HG03457 (cell line): ENCODE data around the gene RPS15.
"Not testable (repeated sequence)": the region's sequence is repeated elsewhere in the genome, so short reads cannot be mapped to it uniquely, and the experiment has no call there.

Experiments
- ATAC-seq: cut with Tn5 transposase; IDR thresholded peaks from one replicate; pipeline ENCODE4 v1.9.1; 2021; ENCODE audit warnings: moderate number of reproducible peaks; ENCODE audit not compliant: unreplicated experiment

The RPS15 gene

GRCh38 chr19:1433119-1434039, 4.8 kb upstream of the RPS15 start:
- ATAC-seq = no peak

GRCh38 chr19:1434040-1434366, 4.2 kb upstream of the RPS15 start:
- ATAC-seq = no peak

- ATAC-seq = no peak
Observed at GRCh38 chr19:1434577-1435060, 3.6 kb upstream of the RPS15 start.

- no peak for ATAC-seq
Observed at GRCh38 chr19:1435378-1435989, 2.7 kb upstream of the RPS15 start.

- ATAC-seq = no peak
Observed at GRCh38 chr19:1437609-1438008, 587 bp upstream of the RPS15 start.

- ATAC-seq = no peak
Observed at GRCh38 chr19:1438933-1439354, 748 bp downstream of the RPS15 start.

- not testable (repeated sequence) for ATAC-seq
Observed at GRCh38 chr19:1439525-1440417, 1.6 kb downstream of the RPS15 start.

GRCh38 chr19:1440418-1440801, 2.2 kb downstream of the RPS15 start:
- ATAC-seq = no peak

GRCh38 chr19:1441022-1441426, 2.8 kb downstream of the RPS15 start:
- no peak for ATAC-seq

GRCh38 chr19:1441677-1442438, 3.7 kb downstream of the RPS15 start:
- no peak for ATAC-seq

- no peak for ATAC-seq
Observed at GRCh38 chr19:1445185-1445931, 7.2 kb downstream of the RPS15 start.

- no peak for ATAC-seq
Observed at GRCh38 chr19:1445932-1446712, 7.9 kb downstream of the RPS15 start.

- ATAC-seq = no peak
Observed at GRCh38 chr19:1446713-1447481, 8.7 kb downstream of the RPS15 start.

- no peak for ATAC-seq
Observed at GRCh38 chr19:1447504-1447903, 9.3 kb downstream of the RPS15 start.

- no peak for ATAC-seq
Observed at GRCh38 chr19:1447944-1448343, 9.7 kb downstream of the RPS15 start.

GRCh38 chr19:1449467-1450442, 11.6 kb downstream of the RPS15 start, which contains the start of gene APC2:
Gene APC2 (plus strand): TSS chr19:1450121. CDS start chr19:1453002, 2,881 bp downstream.
- ATAC-seq = no peak
